HUDEP-2 (cell line): ENCODE results near the gene PDLIM1.

Experiments
- DNase-seq, 76 experiments: peaks; one replicate each; lab custom pipeline; 2025; ENCODE audit not compliant: unreplicated experiment in 76 of 76; lab: John Stamatoyannopoulos, UW

PDLIM1 gene

DNA sequence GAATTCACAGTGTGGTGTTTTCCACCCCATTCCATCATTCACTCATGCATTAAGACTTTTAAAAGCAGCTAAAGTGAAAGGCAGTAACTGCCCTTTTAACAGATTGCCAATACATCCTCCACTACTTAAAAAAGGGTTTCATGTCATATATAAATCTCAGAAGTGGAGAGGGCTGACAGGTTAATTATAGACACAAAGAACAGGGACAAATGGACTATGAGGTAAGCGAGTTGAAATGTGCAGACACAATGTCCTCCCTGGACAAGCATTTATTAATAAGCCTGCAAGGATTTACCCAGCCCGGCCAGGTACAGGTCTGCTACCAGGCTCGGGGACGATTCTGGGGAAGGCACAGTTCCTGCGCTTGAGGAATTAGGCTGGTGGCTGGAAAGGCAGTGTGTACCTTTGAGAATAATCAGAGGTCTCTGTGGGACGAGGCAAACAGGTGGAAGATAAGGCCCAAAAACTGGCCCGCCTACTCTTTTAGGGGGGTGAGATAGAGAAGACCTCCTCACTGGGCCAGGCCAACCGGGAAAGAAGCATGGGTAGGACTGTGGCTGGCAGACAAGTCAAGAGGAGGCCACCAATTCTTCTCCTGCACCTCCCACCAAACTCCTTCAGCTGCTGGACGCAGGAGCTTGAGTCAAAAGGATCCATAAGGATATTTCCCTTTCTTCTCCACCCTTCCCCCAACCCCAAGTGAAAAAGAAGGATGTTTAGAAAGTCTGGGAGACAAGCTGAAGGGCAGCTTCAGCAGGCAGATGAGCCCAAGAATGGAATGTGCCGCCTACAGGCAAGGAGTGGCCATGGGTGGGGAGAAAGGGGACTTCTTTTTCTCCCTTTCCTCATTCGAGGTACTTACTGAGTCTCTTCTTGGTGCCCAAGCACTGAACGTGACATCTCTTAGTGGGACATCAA lies 1.5 kb downstream of the PDLIM1 start:
- peak in 14 of 76 experiments; percentile 6 to 45 (median 18) for DNase-seq

DNA sequence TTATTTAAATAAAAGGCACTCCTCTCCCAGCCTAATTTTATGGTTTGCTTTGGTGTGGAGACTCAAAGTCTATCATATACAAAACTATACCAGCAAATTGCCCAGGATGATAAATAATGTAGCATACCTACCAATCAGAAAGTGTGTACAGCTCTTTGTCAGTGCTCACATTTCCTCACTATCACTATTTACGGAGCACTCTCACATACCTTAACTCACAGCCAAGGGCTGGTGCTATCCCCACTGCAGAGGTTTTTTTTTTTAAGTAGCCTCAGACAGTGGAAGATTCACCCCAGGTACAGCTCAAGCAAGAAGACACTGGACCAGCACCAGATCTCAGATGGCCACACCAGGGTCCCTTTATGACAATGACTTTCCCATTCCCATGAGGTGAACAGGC lies 2.5 kb downstream of the PDLIM1 start:
- no peak for DNase-seq

GRCh38 chr10:95287281-95287680 lies 3.5 kb downstream of the PDLIM1 start:
- peak in 1 of 76 experiments; percentile 17 for DNase-seq

- no peak for DNase-seq
These were observed 4.1 kb downstream of the PDLIM1 start for GRCh38 chr10:95286707-95287106.

DNA sequence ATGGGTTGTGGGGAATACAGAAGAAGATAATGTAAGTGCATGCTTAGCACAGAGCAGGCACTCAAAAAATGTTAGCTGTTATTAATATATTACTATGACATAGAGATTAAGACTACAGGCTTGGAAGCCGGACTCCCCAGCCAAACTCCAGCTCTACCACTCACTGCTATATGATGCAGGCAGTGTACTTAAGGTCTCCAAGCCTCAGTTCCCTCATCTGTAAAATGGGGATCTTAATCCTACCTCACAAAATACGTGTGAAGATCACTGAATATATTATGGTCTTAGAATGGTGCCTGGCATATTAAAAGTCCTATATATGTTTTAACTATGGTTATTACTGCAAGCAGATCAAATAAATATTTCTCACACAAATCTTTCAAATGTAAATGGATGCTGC lies 5.2 kb downstream of the PDLIM1 start:
- no peak for DNase-seq

- no peak for DNase-seq
These were observed 6.0 kb downstream of the PDLIM1 start for GRCh38 chr10:95284807-95285206.

GRCh38 chr10:95282107-95282506 lies 8.7 kb downstream of the PDLIM1 start:
- no peak for DNase-seq

DNA sequence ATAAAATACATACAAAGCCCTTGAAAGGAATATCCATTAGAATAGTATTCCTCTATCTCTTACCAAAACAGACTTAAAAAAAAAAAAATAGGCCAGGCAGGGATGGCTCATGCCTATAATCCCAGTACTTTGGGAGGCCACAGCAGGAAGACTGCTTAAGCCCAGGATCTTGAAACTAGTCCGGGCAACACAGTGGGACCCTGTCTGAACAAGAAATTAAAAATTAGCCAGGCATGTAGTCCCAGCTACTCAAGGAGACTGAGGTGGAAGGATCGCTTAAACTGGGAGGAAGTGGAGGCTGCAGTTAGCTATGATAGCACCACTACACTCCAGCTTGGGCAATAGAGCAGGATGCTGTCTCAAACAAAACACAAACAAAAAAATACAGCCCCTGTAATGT lies 9.6 kb downstream of the PDLIM1 start:
- no peak for DNase-seq

DNA sequence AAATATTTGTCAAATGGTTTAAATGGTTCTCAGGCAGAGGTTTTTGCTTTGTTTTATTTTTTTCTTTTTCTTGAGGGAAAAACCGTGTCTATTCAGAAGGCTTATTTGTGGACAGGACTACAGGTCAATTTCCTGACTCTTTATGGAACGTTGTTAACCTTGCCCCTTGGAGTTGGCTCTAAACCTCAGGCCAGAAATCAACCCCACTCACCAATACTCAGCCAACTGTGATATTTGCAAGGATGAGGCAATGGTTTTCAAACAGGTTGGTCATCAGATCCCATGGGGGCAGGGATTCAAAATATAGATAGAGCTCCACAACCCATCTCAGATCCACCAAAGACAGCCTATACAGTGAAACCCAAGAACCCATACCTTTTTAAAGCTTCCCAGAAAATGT lies 10.2 kb downstream of the PDLIM1 start:
- no peak for DNase-seq

DNA sequence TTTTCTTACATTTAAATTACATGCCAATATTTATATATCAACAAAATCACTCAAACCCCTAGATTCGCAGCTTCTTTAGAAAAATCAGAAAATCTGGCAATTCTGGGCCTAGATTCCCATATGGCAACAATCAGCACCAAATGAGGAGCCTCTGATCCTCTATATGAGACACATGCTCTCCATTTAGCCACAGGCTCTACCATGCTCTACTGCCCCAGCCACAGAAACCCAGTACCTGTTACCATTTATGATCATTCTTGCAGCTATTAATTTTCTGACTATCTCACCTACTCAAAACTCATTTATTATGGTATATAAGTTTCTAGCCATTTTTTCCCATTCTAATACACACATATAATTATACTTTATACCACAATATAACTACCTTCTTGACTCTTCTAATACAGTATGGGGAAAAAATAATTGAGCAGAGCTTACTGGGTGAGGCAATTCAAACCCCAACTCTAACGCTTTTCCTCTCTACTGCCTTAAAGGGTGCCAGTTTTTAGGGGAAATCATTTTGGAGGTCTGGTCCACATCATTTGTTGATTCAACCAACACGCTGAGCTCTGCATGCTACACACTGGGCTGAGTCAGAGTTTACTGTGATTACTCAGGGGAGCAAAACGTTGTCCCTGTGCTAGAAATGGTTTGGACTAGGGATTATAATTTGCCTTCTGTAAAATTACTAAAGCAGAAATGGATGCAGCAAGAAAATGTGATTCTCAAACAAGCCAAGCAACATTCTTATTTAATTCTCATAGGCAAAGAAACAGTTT lies 11.6 kb downstream of the PDLIM1 start:
- DNase-seq = no peak

- DNase-seq = no peak
These were observed 12.5 kb downstream of the PDLIM1 start for GRCh38 chr10:95278061-95278988.

DNA sequence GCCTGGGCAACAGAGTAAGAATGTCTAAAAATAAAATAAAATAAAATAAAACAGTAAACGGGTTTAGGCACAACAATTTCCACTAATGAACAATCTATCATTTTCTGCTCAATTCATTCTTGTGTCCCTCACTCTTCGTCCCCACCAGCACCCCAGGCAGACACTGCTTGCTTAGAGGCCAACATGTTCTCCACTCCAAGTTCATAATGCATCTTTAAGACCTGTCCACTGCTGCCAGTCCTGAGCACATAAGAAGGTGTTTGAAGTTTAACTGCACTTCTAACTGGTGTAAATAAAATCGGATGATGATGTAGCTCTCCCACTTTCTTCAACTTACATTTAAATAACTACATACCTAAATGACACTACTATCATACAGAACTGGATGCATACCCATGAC lies 13.2 kb downstream of the PDLIM1 start:
- no peak for DNase-seq

- DNase-seq = no peak
These were observed 13.6 kb downstream of the PDLIM1 start for GRCh38 chr10:95277201-95277570.

GRCh38 chr10:95276367-95277200 lies 14.2 kb downstream of the PDLIM1 start:
- peak in 37 of 76 experiments; percentile 11 to 69 (median 39) for DNase-seq

- no peak for DNase-seq
These were observed 15.0 kb downstream of the PDLIM1 start for GRCh38 chr10:95275726-95276366.

DNA sequence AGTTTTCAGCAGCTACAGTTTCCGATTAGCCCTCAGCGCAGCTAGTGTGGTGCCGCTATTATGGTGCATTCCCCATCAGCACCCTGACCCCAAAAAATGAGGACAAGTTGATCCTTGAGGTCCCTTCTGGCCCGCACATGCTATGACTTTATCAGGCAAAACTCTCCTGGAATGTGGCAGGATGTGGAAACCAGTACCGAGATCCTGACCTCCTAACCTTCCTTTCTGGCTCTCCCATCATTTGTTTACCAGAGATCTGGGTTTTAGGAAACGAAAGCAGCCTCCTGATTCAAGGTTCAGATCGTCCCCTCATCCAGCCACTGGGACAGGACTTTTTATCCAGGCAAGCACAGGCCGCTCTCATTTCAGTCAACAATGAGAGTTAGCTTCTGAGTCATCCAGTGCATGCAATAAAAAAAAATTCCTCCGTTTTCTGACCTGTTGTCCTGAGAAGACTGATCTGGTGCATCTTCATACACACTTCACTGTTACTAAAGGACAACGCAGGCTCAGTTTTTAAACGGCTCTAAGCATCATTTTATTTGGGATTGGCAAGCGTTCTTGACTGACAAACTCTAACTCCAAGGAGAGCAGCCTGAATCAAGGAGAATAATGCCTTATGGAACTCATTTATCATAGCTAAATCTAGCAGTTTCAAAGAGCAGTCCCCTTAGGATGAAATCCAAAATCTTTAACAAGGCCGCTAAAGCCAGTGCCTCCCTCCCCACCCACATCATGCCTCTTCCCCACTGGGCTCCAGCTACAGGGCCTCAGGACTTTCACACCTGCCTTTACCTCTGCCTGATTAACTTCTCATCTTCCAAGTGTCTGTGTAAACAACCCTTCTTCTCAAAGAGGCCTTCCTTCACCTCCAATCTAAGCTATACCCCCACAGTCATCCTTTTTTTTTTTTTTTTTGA lies 17.1 kb downstream of the PDLIM1 start:
- no peak for DNase-seq

GRCh38 chr10:95268438-95268837 lies 22.4 kb downstream of the PDLIM1 start:
- DNase-seq = no peak

- no peak for DNase-seq
These were observed 23.6 kb downstream of the PDLIM1 start for GRCh38 chr10:95267251-95267650.
